ENCODE data around the gene ZC3H12A.

DNA sequence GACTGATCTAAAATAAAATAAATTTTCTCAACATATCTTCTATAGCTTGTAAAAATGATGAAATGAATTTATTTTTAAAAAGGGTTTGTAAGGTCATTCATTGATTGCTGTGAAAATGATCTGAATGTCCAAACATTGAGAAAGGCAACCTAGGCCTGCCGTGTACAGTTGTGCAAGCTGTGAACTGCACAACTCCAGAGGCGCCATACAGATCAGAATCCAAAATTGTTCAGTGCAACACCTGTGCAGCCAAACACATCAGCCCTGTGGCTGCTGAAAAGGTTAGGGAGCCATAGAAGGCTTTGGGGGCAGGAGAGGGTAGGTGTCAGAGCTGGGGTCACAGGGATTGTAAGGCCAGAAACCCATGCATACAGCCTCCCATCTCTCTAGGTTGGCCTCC, 9.9 kb upstream of the ZC3H12A start:
- TF ChIP-seq CTCF (IDR thresholded peaks at IDR 0.05) (no peak), POLR2A (IDR thresholded peaks at IDR 0.05) (no peak)

Measured in transverse colon (tissue), 3 donors.